IMR-90 (cell line): ENCODE data around the gene AUTS2. TPM values are rescaled to one million over a fixed set of nuclear protein-coding genes. Genes with fewer than 3 reads are reported as not detected.
A peak's percentile ranks its signal among the peaks of the same experiment; 100 is the strongest.

Source experiments
- ATAC-seq: fragments of 200-7000 bp; cut with Tn5 transposase; 2 replicates; pipeline ENCODE4 v1.9.1; 2020; ENCODE audit warnings: low read depth, mild to moderate bottlenecking, moderate library complexity
- BruUV-seq: library from RNA; stranded (reverse); fragments of 400-500 nt; replicated peaks from 2 replicates; lab custom pipeline; 2021; lab: Mats Ljungman, UMichigan
- CTCF ChIA-PET: fragments of 300-600 bp; formaldehyde crosslinking; extraction: SDS; loops from one replicate; lab custom pipeline; 2021; ENCODE audit warnings: antibody characterized with exemption; lab: Yijun Ruan, JAX
- POLR2A ChIA-PET: fragments of 300-600 bp; sonication (Branson Sonifier 250); formaldehyde crosslinking; loops from one replicate; lab custom pipeline; 2022; ENCODE audit warnings: antibody characterized with exemption; ENCODE audit not compliant: unreplicated experiment; lab: Charles Lee
- DNase-seq: peaks from one replicate; pipeline ENCODE4 v3.0.0; 2013
- H2AFZ ChIP-seq: replicated peaks from 2 replicates; pipeline ENCODE3; 2013; ENCODE audit warnings: low read length, mild to moderate bottlenecking; ENCODE audit not compliant: poor library complexity
- H2AK5ac ChIP-seq: 2 replicates; pipeline ENCODE4 v1.6.1; 2013; ENCODE audit warnings: low read depth, low read length, inconsistent platforms
- H2AK9ac ChIP-seq: replicated peaks from 2 replicates; pipeline ENCODE3; 2013; ENCODE audit warnings: mild to moderate bottlenecking, low read depth, low read length, moderate library complexity; ENCODE audit not compliant: poor library complexity
- H2BK120ac ChIP-seq: 2 replicates; pipeline ENCODE4 v1.6.1; 2013; ENCODE audit warnings: low read depth, low read length, inconsistent platforms
- H2BK15ac ChIP-seq: 3 replicates; pipeline ENCODE4 v1.6.1; 2013; ENCODE audit warnings: low read depth, low read length, inconsistent platforms
- H2BK20ac ChIP-seq: 2 replicates; pipeline ENCODE4 v1.6.1; 2013; ENCODE audit warnings: low read depth, mild to moderate bottlenecking, inconsistent platforms, low read length, moderate library complexity
- H2BK5ac ChIP-seq: 2 replicates; pipeline ENCODE4 v1.6.1; 2013; ENCODE audit warnings: mild to moderate bottlenecking, low read depth, low read length, inconsistent platforms; ENCODE audit not compliant: poor library complexity, severe bottlenecking
- H3K14ac ChIP-seq: replicated peaks from 2 replicates; pipeline ENCODE4 v1.6.1; 2013; ENCODE audit warnings: low read depth, low read length, inconsistent platforms
- H3K18ac ChIP-seq: 2 replicates; pipeline ENCODE4 v1.6.1; 2013; ENCODE audit warnings: low read depth, low read length, control low read depth
- H3K23ac ChIP-seq: 2 replicates; pipeline ENCODE4 v1.6.1; 2013; ENCODE audit warnings: low read depth, low read length, inconsistent platforms
- H3K27ac ChIP-seq: 2 replicates; pipeline ENCODE4 v1.5.1; 2013; ENCODE audit warnings: mild to moderate bottlenecking, control low read depth, low read length; ENCODE audit not compliant: insufficient read depth
- H3K27me3 ChIP-seq: 2 replicates; pipeline ENCODE4 v1.6.1; 2013; ENCODE audit warnings: low read length; ENCODE audit not compliant: control insufficient read depth, insufficient read depth
- H3K36me3 ChIP-seq: 2 replicates; pipeline ENCODE4 v1.6.1; 2013; ENCODE audit warnings: low read length, mixed read lengths; ENCODE audit not compliant: control insufficient read depth, insufficient read depth
- H3K4ac ChIP-seq: 2 replicates; pipeline ENCODE4 v1.6.1; 2013; ENCODE audit warnings: low read depth, low read length, inconsistent platforms
- H3K4me1 ChIP-seq: 2 replicates; pipeline ENCODE4 v1.6.1; 2013; ENCODE audit warnings: low read length, mixed read lengths; ENCODE audit not compliant: control insufficient read depth, insufficient read depth
- H3K4me2 ChIP-seq: 2 replicates; pipeline ENCODE4 v1.6.1; 2013; ENCODE audit warnings: low read depth, mild to moderate bottlenecking, control low read depth, low read length, moderate library complexity
- H3K4me3 ChIP-seq: 2 replicates; pipeline ENCODE4 v1.5.1; 2013; ENCODE audit warnings: low read depth, mild to moderate bottlenecking, control low read depth, low read length, moderate library complexity; ENCODE audit not compliant: insufficient read depth
- H3K56ac ChIP-seq: 2 replicates; pipeline ENCODE4 v1.6.1; 2013; ENCODE audit warnings: low read length, inconsistent platforms; ENCODE audit not compliant: insufficient read depth; ENCODE audit errors: extremely low read depth
- H3K79me1 ChIP-seq, 2 experiments: 2 replicates each; pipeline ENCODE4 v1.6.1; 2013; ENCODE audit warnings: low read length in 2 of 2, inconsistent platforms in 1 of 2, low read depth in 1 of 2
- H3K9ac ChIP-seq: 2 replicates; pipeline ENCODE4 v1.6.1; 2013; ENCODE audit warnings: low read depth, low read length, control low read depth
- H3K9me1 ChIP-seq: 2 replicates; pipeline ENCODE4 v1.6.1; 2013; ENCODE audit warnings: low read length, inconsistent platforms; ENCODE audit not compliant: insufficient read depth
- H3K9me3 ChIP-seq: 2 replicates; pipeline ENCODE4 v1.6.1; 2013; ENCODE audit warnings: low read length; ENCODE audit not compliant: control insufficient read depth, insufficient read depth
- H4K20me1 ChIP-seq: 2 replicates; pipeline ENCODE4 v1.6.1; 2013; ENCODE audit warnings: low read length, inconsistent platforms; ENCODE audit not compliant: insufficient read depth
- H4K5ac ChIP-seq: 2 replicates; pipeline ENCODE4 v1.6.1; 2013; ENCODE audit warnings: mild to moderate bottlenecking, low read depth, low read length, control low read depth
- H4K8ac ChIP-seq, 2 experiments: 2 replicates each; pipeline ENCODE4 v1.6.1; 2013; ENCODE audit warnings: low read depth in 2 of 2, low read length in 2 of 2, control low read depth in 1 of 2, inconsistent platforms in 1 of 2
- H4K91ac ChIP-seq: 2 replicates; pipeline ENCODE4 v1.6.1; 2013; ENCODE audit warnings: low read depth, low read length, inconsistent platforms; ENCODE audit not compliant: insufficient read depth
- BHLHE40 ChIP-seq: fragments of 150-350 bp; IDR thresholded peaks from 2 replicates; pipeline ENCODE4 v1.6.1; 2016; ENCODE audit warnings: mild to moderate bottlenecking, low read depth, low read length
- CEBPB ChIP-seq: IDR thresholded peaks from 2 replicates; pipeline ENCODE4 v1.6.1; 2012; ENCODE audit warnings: low read depth, low read length, improper control_type of control experiment
- CHD1 ChIP-seq: IDR thresholded peaks from 2 replicates; pipeline ENCODE4 v1.6.1; 2012; ENCODE audit warnings: low read depth, low read length, improper control_type of control experiment
- FOS ChIP-seq: fragments of 150-350 bp; IDR thresholded peaks from 2 replicates; pipeline ENCODE4 v1.6.1; 2016; ENCODE audit warnings: low read depth, low read length
- MAFK ChIP-seq: IDR thresholded peaks from 2 replicates; pipeline ENCODE4 v1.6.1; 2012; ENCODE audit warnings: low read depth, low read length, improper control_type of control experiment
- MAZ ChIP-seq: IDR thresholded peaks from 2 replicates; pipeline ENCODE4 v1.6.1; 2012; ENCODE audit warnings: low read depth, mild to moderate bottlenecking, low read length, improper control_type of control experiment, moderate library complexity, borderline replicate concordance
- MXI1 ChIP-seq: IDR thresholded peaks from 2 replicates; pipeline ENCODE4 v1.6.1; 2012; ENCODE audit warnings: low read depth, mild to moderate bottlenecking, low read length, moderate library complexity, borderline replicate concordance
- NFE2L2 ChIP-seq: fragments of 150-350 bp; IDR thresholded peaks from 2 replicates; pipeline ENCODE4 v1.6.1; 2016; ENCODE audit warnings: low read depth, mild to moderate bottlenecking, low read length
- POLR2A ChIP-seq: IDR thresholded peaks from 2 replicates; pipeline ENCODE4 v1.6.1; 2012; ENCODE audit warnings: mild to moderate bottlenecking, low read depth, low read length
- RAD21 ChIP-seq: IDR thresholded peaks from 2 replicates; pipeline ENCODE4 v1.6.1; 2012; ENCODE audit warnings: low read length, improper control_type of control experiment
- RCOR1 ChIP-seq: IDR thresholded peaks from 2 replicates; pipeline ENCODE4 v1.6.1; 2012; ENCODE audit warnings: mild to moderate bottlenecking, low read length, improper control_type of control experiment; ENCODE audit not compliant: insufficient replicate concordance
- RFX5 ChIP-seq: IDR thresholded peaks from 2 replicates; pipeline ENCODE4 v1.8.0; 2012; ENCODE audit warnings: low read depth, mild to moderate bottlenecking, low read length, moderate library complexity
- SMC3 ChIP-seq: fragments of 150-350 bp; IDR thresholded peaks from 2 replicates; pipeline ENCODE4 v1.6.1; 2016; ENCODE audit warnings: low read depth, mild to moderate bottlenecking, antibody characterized with exemption, low read length, moderate library complexity
- WGBS, 2 experiments: methylation state at CpG; one replicate each; pipeline versions ENCODE4 v1.1.5 to v1.1.7; 2013; ENCODE audit warnings: missing lambda C conversion rate in 2 of 2; ENCODE audit not compliant: insufficient read length in 1 of 2; ENCODE audit errors: extremely low coverage in 2 of 2; 5-methylcytosine and 5-hydroxymethylcytosine counted together
- dilution Hi-C: fragments of 300-500 bp; cut with HindIII; formaldehyde crosslinking; loops from one replicate; pipeline ENCODE4 v1.14.3; 2018; ENCODE audit warnings: low sequenced_read_pairs; ENCODE audit not compliant: unreplicated experiment
- in situ Hi-C: fragments of 300-500 bp; cut with MboI; formaldehyde crosslinking; loops from 3 replicates; pipeline ENCODE4 v1.14.3; 2019; ENCODE audit warnings: low sequenced_read_pairs, inconsistent platforms, mixed read lengths
- intact Hi-C: fragments of 100-400 bp; cut with micrococcal nuclease; formaldehyde crosslinking; loops from 2 replicates; pipeline ENCODE4 v1.10.0; 2022
- polyA plus RNA-seq, 3 experiments: library from polyadenylated mRNA; depleted of rRNA; stranded (reverse); fragments of >200 nt; gene quantifications; 2 replicates each; pipeline ENCODE4 v1.2.3, GENCODE V29; 2012; ENCODE audit warnings: low replicate concordance in 1 of 3
- total RNA-seq: library from RNA; depleted of rRNA; stranded (reverse); fragments of >200 nt; gene quantifications from 2 replicates; pipeline ENCODE4 v1.2.3, GENCODE V29; 2012
- TF ChIP-seq, protein P1 (sequence below): fragments of 150-350 bp; IDR thresholded peaks from 2 replicates; pipeline ENCODE4 v1.6.1; 2016; ENCODE audit warnings: low read depth, mild to moderate bottlenecking, low read length, moderate library complexity, borderline replicate concordance
- TF ChIP-seq, protein P2 (sequence below): conservative IDR thresholded peaks from 2 replicates; pipeline ENCODE4 v1.5.1; 2012; ENCODE audit warnings: mild to moderate bottlenecking, low read depth, low read length, improper control_type of control experiment
- TF ChIP-seq, protein P3 (sequence below): fragments of 150-350 bp; IDR thresholded peaks from 2 replicates; pipeline ENCODE4 v1.6.1; 2017; ENCODE audit warnings: mild to moderate bottlenecking, antibody characterized with exemption, low read length, low read depth

The AUTS2 gene
- total and polyA plus RNA-seq, 2 of the 4 experiments (the other 2 are of a cell fraction): 0.90 to 3.0 TPM

DNA sequence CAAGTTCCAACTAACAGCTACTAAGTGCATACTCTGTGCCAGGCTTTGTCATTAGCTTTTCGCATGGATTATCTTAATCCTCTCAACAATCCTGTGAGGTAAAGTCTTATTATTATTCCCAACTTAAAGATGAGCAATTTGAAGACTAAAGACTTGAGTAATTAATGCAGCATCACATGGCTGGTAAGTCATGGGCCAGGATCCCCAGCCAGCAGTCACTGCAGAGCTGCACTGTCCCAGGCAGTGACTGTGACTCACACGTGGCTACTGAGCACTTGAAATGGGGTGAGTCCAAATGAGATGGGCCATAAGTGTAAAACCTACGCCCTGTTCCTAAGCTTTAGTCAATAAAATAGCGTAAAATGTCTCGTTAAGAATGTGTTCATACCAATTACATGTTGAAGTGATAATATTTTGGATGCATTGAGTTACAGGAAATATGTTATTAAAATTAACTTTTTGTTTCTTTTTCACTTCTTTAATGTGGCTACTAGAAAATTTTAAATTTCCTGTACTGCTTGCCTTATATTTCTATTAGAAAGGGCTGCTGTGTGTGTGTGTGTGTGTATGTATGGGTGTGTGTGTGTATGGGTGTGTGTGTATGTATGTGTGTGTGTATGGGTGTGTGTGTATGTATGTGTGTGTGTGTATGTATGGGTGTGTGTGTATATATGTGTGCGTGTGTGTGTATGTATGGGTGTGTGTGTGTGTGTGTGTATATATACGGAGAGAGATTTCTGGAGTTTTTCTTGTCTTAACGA is 756.3 kb downstream of the AUTS2 start:
- no peak overlapping the region for H3K9ac ChIP-seq
- no peak overlapping the region for H2AK9ac ChIP-seq
- no peak overlapping the region for H3K4ac ChIP-seq
- no peak for ATAC-seq
- H3K18ac ChIP-seq: no peak overlapping the region
- no peak overlapping the region for H2AK5ac ChIP-seq
- H4K20me1 ChIP-seq: no peaks in the 10 kb centered on the region
- no peak for DNase-seq
- no peaks in the 10 kb centered on the region for H3K27me3 ChIP-seq
- H2BK120ac ChIP-seq: no peak overlapping the region
- intact Hi-C loops (no loop called here), in situ Hi-C loops (no loop called here), dilution Hi-C loops (no loop called here)
- H2BK15ac ChIP-seq: no peak overlapping the region
- H3K9me3 ChIP-seq: no peaks in the 10 kb centered on the region
- no peak overlapping the region for H3K4me2 ChIP-seq
- no peak overlapping the region for H3K4me3 ChIP-seq
- CTCF ChIA-PET: no interaction called here
- no peak overlapping the region for H4K5ac ChIP-seq
- no CpG with 5 or more reads among the region's 8 CpGs for WGBS, 2 experiments
- H3K9me1 ChIP-seq: no peaks in the 10 kb centered on the region
- H4K91ac ChIP-seq: no peak overlapping the region
- H2BK20ac ChIP-seq: no peak overlapping the region
- POLR2A ChIA-PET: no interaction called here
- no peaks in the 10 kb centered on the region for H3K4me1 ChIP-seq
- H4K8ac ChIP-seq: no peak overlapping the region
- H3K56ac ChIP-seq: no peak overlapping the region
- H3K14ac ChIP-seq: no peak overlapping the region
- no peak overlapping the region for H3K27ac ChIP-seq
- no peaks in the 10 kb centered on the region for H3K79me1 ChIP-seq
- H2AFZ ChIP-seq: no peak overlapping the region
- H3K36me3 ChIP-seq: no peaks in the 10 kb centered on the region
- H3K23ac ChIP-seq: no peak overlapping the region
- TF ChIP-seq, protein P1, sequence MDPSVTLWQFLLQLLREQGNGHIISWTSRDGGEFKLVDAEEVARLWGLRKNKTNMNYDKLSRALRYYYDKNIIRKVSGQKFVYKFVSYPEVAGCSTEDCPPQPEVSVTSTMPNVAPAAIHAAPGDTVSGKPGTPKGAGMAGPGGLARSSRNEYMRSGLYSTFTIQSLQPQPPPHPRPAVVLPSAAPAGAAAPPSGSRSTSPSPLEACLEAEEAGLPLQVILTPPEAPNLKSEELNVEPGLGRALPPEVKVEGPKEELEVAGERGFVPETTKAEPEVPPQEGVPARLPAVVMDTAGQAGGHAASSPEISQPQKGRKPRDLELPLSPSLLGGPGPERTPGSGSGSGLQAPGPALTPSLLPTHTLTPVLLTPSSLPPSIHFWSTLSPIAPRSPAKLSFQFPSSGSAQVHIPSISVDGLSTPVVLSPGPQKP: no peak
- no peak for TF ChIP-seq BHLHE40
- no peak for TF ChIP-seq RCOR1
- no peak for TF ChIP-seq MXI1
- no peak for TF ChIP-seq NFE2L2
- TF ChIP-seq CHD1: no peak
- TF ChIP-seq RFX5: no peak
- TF ChIP-seq CEBPB: no peak
- no peak for TF ChIP-seq MAFK
- no peak for TF ChIP-seq POLR2A
- no peak for TF ChIP-seq RAD21
- no peak for TF ChIP-seq FOS
- TF ChIP-seq, protein P2, sequence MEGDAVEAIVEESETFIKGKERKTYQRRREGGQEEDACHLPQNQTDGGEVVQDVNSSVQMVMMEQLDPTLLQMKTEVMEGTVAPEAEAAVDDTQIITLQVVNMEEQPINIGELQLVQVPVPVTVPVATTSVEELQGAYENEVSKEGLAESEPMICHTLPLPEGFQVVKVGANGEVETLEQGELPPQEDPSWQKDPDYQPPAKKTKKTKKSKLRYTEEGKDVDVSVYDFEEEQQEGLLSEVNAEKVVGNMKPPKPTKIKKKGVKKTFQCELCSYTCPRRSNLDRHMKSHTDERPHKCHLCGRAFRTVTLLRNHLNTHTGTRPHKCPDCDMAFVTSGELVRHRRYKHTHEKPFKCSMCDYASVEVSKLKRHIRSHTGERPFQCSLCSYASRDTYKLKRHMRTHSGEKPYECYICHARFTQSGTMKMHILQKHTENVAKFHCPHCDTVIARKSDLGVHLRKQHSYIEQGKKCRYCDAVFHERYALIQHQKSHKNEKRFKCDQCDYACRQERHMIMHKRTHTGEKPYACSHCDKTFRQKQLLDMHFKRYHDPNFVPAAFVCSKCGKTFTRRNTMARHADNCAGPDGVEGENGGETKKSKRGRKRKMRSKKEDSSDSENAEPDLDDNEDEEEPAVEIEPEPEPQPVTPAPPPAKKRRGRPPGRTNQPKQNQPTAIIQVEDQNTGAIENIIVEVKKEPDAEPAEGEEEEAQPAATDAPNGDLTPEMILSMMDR: no peak
- TF ChIP-seq, protein P3, sequence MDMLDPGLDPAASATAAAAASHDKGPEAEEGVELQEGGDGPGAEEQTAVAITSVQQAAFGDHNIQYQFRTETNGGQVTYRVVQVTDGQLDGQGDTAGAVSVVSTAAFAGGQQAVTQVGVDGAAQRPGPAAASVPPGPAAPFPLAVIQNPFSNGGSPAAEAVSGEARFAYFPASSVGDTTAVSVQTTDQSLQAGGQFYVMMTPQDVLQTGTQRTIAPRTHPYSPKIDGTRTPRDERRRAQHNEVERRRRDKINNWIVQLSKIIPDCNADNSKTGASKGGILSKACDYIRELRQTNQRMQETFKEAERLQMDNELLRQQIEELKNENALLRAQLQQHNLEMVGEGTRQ: no peak
- TF ChIP-seq SMC3: no peak
- no peak for TF ChIP-seq MAZ
- no TSS peak for BruUV-seq
- H2BK5ac ChIP-seq: peak overlapping the region; percentile 88
